Urinary bladder (tissue), 4 donors: Measurements from ENCODE around the gene COL25A1. TPM values are rescaled to one million over a fixed set of nuclear protein-coding genes. Genes with fewer than 3 reads are reported as not detected.
A peak's percentile ranks its signal among the peaks of the same experiment; 100 is the strongest.

Experiments used
- DNase-seq: peaks from one replicate; pipeline ENCODE4 v3.0.0-alpha.2; 2015; ENCODE audit errors: extremely low spot score
- H3K27ac ChIP-seq: one replicate; pipeline ENCODE4 v1.5.1; 2013; ENCODE audit warnings: low read depth, mild to moderate bottlenecking, moderate library complexity
- H3K36me3 ChIP-seq: one replicate; pipeline ENCODE4 v1.6.1; 2013; ENCODE audit warnings: mild to moderate bottlenecking, moderate library complexity; ENCODE audit not compliant: insufficient read depth
- H3K4me1 ChIP-seq: one replicate; pipeline ENCODE4 v1.6.1; 2013; ENCODE audit warnings: mild to moderate bottlenecking, moderate library complexity; ENCODE audit not compliant: insufficient read depth
- H3K4me3 ChIP-seq: one replicate; pipeline ENCODE4 v1.5.1; 2013; ENCODE audit warnings: low read depth, low read length
- WGBS: extraction: QIAGEN DNeasy Blood & Tissue Kit; methylation state at CpG from one replicate; pipeline ENCODE4 v1.1.7; 2013; 5-methylcytosine and 5-hydroxymethylcytosine counted together
- polyA plus RNA-seq: library from polyadenylated mRNA; stranded (reverse); fragments of 200-250 nt; gene quantifications from one replicate; pipeline ENCODE4 v1.2.3, GENCODE V29; 2013
- total RNA-seq: library from RNA; depleted of rRNA; stranded (reverse); fragments of >200 nt; gene quantifications from one replicate; pipeline ENCODE4 v1.2.3, GENCODE V29; 2014
- donor health status: healthy with polysubstance abuse.
- donor health status: healthy.

The COL25A1 gene
- total and polyA plus RNA-seq, 2 donors, result 1.4 to 16.4 TPM

- DNase-seq, result no peak
- no peak overlapping the region for H3K27ac ChIP-seq
- no peaks in the 10 kb centered on the region for H3K4me1 ChIP-seq
- H3K36me3 ChIP-seq, result no peaks in the 10 kb centered on the region
- H3K4me3 ChIP-seq, result no peak overlapping the region
Measured at GRCh38 chr4:108779958-108780357, 522.5 kb downstream of the COL25A1 start.

GRCh38 chr4:108777388-108777787 lies 525.1 kb downstream of the COL25A1 start:
- no peaks in the 10 kb centered on the region for H3K36me3 ChIP-seq

DNA sequence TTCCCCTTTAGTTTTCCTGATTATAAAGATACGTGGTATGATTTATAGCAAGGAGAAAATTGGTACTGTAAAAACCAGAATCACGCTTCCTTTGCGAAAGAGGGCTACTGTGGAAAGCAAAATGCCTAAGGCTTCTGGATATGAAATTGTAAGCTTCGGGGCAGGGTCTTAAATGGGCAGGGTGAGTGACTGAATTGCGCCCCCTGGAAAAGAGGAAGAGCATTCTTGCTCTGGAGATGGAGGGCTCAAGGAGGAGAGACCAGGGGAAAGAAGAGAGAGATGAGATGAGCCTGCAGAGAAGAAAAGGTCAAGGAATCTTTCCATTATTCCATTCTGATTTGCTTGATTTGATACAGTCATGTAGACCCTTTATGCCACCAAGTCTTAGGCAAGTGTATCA lies 526.5 kb downstream of the COL25A1 start:
- Histone ChIP-seq H3K4me3 (no peak overlapping the region), H3K27ac (no peak overlapping the region), H3K36me3 (no peaks in the 10 kb centered on the region), H3K4me1 (no peaks in the 10 kb centered on the region)
- 81% methylated on average over 5 of the region's 5 CpGs for WGBS
- no peak for DNase-seq

More at GRCh38 chr4:108777388-108777787, 525.1 kb downstream of the COL25A1 start:
- no peaks in the 10 kb centered on the region for H3K4me1 ChIP-seq
- H3K4me3 ChIP-seq, result no peak overlapping the region
- DNase-seq, result no peak
- no peak overlapping the region for H3K27ac ChIP-seq
- WGBS, result 87% methylated on average over 2 of the region's 2 CpGs

DNA sequence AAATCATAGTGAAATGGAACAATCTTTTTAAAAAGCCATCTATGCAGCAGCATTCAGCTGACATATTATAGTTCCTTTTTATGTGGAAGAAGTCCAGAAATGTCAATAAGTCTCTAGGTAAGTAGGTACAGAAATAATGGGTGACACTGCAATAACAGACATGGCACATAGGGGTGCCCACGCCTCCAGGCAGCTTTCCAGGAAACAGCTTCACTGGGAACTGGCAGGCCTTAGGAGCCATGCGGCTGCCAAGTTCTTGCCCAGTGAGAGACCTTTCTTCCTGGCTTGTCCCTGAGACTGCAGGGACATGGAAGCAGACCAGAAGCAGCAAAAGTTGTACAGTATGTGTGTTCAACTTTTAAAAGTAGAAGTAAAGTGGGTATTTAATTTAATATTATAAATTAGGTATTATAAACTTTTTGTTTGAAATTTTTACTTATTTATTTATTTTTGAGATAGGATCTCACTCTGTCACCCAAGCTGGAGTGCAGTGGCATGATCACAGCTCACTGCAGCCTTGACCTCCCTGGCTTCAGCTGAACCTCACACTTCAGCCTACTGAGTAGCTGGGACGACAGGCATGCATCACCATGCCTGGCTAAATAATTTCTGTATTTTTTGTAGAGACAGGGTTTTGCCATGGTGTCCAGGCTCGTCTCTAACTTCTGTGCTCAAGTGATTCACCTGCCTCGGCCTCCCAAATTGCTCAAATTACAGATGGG lies 527.5 kb downstream of the COL25A1 start:
- DNase-seq, result no peak
- no peaks in the 10 kb centered on the region for H3K4me1 ChIP-seq
- 77% methylated on average over 5 of the region's 5 CpGs for WGBS
- H3K4me3 ChIP-seq, result no peak overlapping the region
- H3K27ac ChIP-seq, result no peak overlapping the region
- no peaks in the 10 kb centered on the region for H3K36me3 ChIP-seq

- no peak for DNase-seq
- H3K4me1 ChIP-seq, result no peaks in the 10 kb centered on the region
- WGBS, result 89% methylated on average over 7 of the region's 7 CpGs
- H3K36me3 ChIP-seq, result no peaks in the 10 kb centered on the region
- no peak overlapping the region for H3K4me3 ChIP-seq
- H3K27ac ChIP-seq, result no peak overlapping the region
Measured at GRCh38 chr4:108772402-108772801, 530.1 kb downstream of the COL25A1 start.

GRCh38 chr4:108766058-108766457 lies 536.4 kb downstream of the COL25A1 start:
- no peaks in the 10 kb centered on the region for H3K4me1 ChIP-seq
- WGBS, result 92% methylated on average over 3 of the region's 3 CpGs
- H3K4me3 ChIP-seq, result no peak overlapping the region

GRCh38 chr4:108763986-108764385 lies 538.5 kb downstream of the COL25A1 start:
- WGBS, result 84% methylated on average over 4 of the region's 4 CpGs
- no peak for DNase-seq
- no peaks in the 10 kb centered on the region for H3K4me1 ChIP-seq
- no peak overlapping the region for H3K27ac ChIP-seq
- no peak overlapping the region for H3K4me3 ChIP-seq
- no peaks in the 10 kb centered on the region for H3K36me3 ChIP-seq

More at GRCh38 chr4:108766058-108766457, 536.4 kb downstream of the COL25A1 start:
- no peak for DNase-seq
- H3K36me3 ChIP-seq, result no peaks in the 10 kb centered on the region
- H3K27ac ChIP-seq, result no peak overlapping the region

- Histone ChIP-seq H3K27ac (no peak overlapping the region), H3K4me1 (no peaks in the 10 kb centered on the region), H3K36me3 (no peaks in the 10 kb centered on the region), H3K4me3 (peak overlapping the region; percentile 41)
- 7% methylated on average over 11 of the region's 11 CpGs for WGBS
- DNase-seq, result no peak
Measured at GRCh38 chr4:108763226-108763593, 539.2 kb downstream of the COL25A1 start.

GRCh38 chr4:108762559-108763225 lies 539.8 kb downstream of the COL25A1 start, which contains the start of gene ETNPPL:
Gene ETNPPL, minus strand, starts transcription at chr4:108763053. Its CDS starts 155 bp downstream, at chr4:108762898.
- H3K4me1 ChIP-seq, result no peaks in the 10 kb centered on the region
- H3K27ac ChIP-seq, result no peak within 1 kb of the TSS
- H3K36me3 ChIP-seq, result no peaks in the 10 kb centered on the region
- DNase-seq, result no peak
- WGBS, result under 1% methylated on average over 61 of the region's 61 CpGs
- peak within 1 kb of the TSS; percentile 41 for H3K4me3 ChIP-seq

Other genes starting within 250 kb of the COL25A1 start
- gene SEC24B, start 131.2 kb upstream of the COL25A1 start, total RNA-seq, result 37.8 TPM
- 19.8 TPM for gene SEC24B, start 131.2 kb upstream of the COL25A1 start, polyA plus RNA-seq